Fibroblast of gingiva (primary cell): Measurements from ENCODE around the gene C3orf18.

Experiments used
- DNase-seq: peaks from one replicate; pipeline ENCODE4 v3.0.0-alpha.2; 2011; ENCODE audit warnings: low read depth

C3orf18 gene

GRCh38 chr3:50603261-50604109, 35.9 kb upstream of the C3orf18 start:
- DNase-seq = no peak

GRCh38 chr3:50602595-50603191, 35.1 kb upstream of the C3orf18 start:
- no peak for DNase-seq

- peak; percentile 99 for DNase-seq
Measured at GRCh38 chr3:50600841-50601591, 33.5 kb upstream of the C3orf18 start.

- no peak for DNase-seq
Measured at GRCh38 chr3:50600141-50600753, 32.7 kb upstream of the C3orf18 start.

- no peak for DNase-seq
Measured at GRCh38 chr3:50599716-50600118, 32.2 kb upstream of the C3orf18 start.

GRCh38 chr3:50599115-50599715, 31.7 kb upstream of the C3orf18 start:
- no peak for DNase-seq

- no peak for DNase-seq
Measured at GRCh38 chr3:50594253-50594785, 26.8 kb upstream of the C3orf18 start.

- no peak for DNase-seq
Measured at GRCh38 chr3:50592568-50592967, 25.0 kb upstream of the C3orf18 start.

- DNase-seq = no peak
Measured at GRCh38 chr3:50591196-50591741, 23.7 kb upstream of the C3orf18 start.

GRCh38 chr3:50588759-50589433, 21.3 kb upstream of the C3orf18 start:
- DNase-seq = no peak

- DNase-seq = no peak
Measured at GRCh38 chr3:50587806-50588758, 20.5 kb upstream of the C3orf18 start.

- DNase-seq = no peak
Measured at GRCh38 chr3:50587373-50587772, 19.8 kb upstream of the C3orf18 start.

- DNase-seq = no peak
Measured at GRCh38 chr3:50586763-50587070, 19.2 kb upstream of the C3orf18 start.

- no peak for DNase-seq
Measured at GRCh38 chr3:50585919-50586762, 18.6 kb upstream of the C3orf18 start.

- no peak for DNase-seq
Measured at GRCh38 chr3:50584391-50584790, 16.8 kb upstream of the C3orf18 start.

- peak; percentile 85 for DNase-seq
Measured at GRCh38 chr3:50583897-50584296, 16.4 kb upstream of the C3orf18 start.

- no peak for DNase-seq
Measured at GRCh38 chr3:50582083-50582482, 14.5 kb upstream of the C3orf18 start.

GRCh38 chr3:50581459-50581842, 13.9 kb upstream of the C3orf18 start:
- DNase-seq = peak; percentile 72
